Thyroid gland (tissue), 4 donors: ENCODE data around the gene THRB. TPM values are rescaled to one million over a fixed set of nuclear protein-coding genes. Genes with fewer than 3 reads are reported as not detected.
A peak's percentile ranks its signal among the peaks of the same experiment; 100 is the strongest.

Experiments used
- DNase-seq, 2 donors: peaks; one replicate each; pipeline ENCODE4 v3.0.0-alpha.2; 2019
- H3K27ac ChIP-seq, 3 donors: fragments of 200-600 bp; sonication (generic); 1 replicate in 2 of 3; 2 replicates in 1 of 3; pipeline ENCODE4 v1.5.1; 2016 to 2019; ENCODE audit warnings: mild to moderate bottlenecking in 1 of 3, moderate library complexity in 1 of 3
- H3K27me3 ChIP-seq: fragments of 200-600 bp; sonication (generic); one replicate; pipeline ENCODE4 v1.5.1; 2019
- H3K36me3 ChIP-seq, 2 donors: fragments of 200-600 bp; sonication (generic); one replicate each; pipeline ENCODE4 v1.5.1; 2016 to 2019
- H3K4me1 ChIP-seq, 2 donors: fragments of 200-600 bp; sonication (generic); one replicate each; pipeline ENCODE4 v1.5.1; 2017 to 2019
- H3K4me3 ChIP-seq, 3 donors: fragments of 200-600 bp; sonication (generic); replicated peaks in 1 of 3; 1 replicate in 2 of 3; 2 replicates in 1 of 3; pipeline ENCODE4 v1.5.1; 2016; ENCODE audit warnings: mild to moderate bottlenecking in 1 of 3
- H3K9me3 ChIP-seq: fragments of 200-600 bp; sonication (generic); one replicate; pipeline ENCODE4 v1.5.1; 2017
- CTCF ChIP-seq, 6 experiments: fragments of 200-600 bp in 3 of 6; fragments of 450-650 bp in 3 of 6; sonication (generic) in 3 of 6; IDR thresholded peaks; one replicate each; pipeline ENCODE4 v1.5.1; 2016 to 2019; ENCODE audit warnings: antibody characterized with exemption in 6 of 6, mild to moderate bottlenecking in 2 of 6, inconsistent platforms in 1 of 6, moderate library complexity in 1 of 6
- POLR2A ChIP-seq, 2 donors: fragments of 450-650 bp; IDR thresholded peaks; one replicate each; pipeline ENCODE4 v1.6.1; 2017; ENCODE audit warnings: antibody characterized with exemption in 2 of 2, mild to moderate bottlenecking in 2 of 2, moderate library complexity in 1 of 2
- WGBS, 2 donors: methylation state at CpG; one replicate each; pipeline ENCODE4 v1.1.5; 2017; 5-methylcytosine and 5-hydroxymethylcytosine counted together
- intact Hi-C: fragments of 100-400 bp; cut with DNase I; formaldehyde crosslinking; loops from one replicate; pipeline ENCODE4 v1.15.1; 2023
- total RNA-seq, 4 donors: library from RNA; depleted of rRNA; stranded (reverse); fragments of >200 nt; gene quantifications; one replicate each; pipeline ENCODE4 v1.2.3, GENCODE V29; 2016

THRB gene
- total RNA-seq, 4 donors from 2014 or later = 11.1 to 33.2 (median 13.4) TPM

GRCh38 chr3:24377218-24377993, 117.2 kb downstream of the THRB start:
- intact Hi-C loops = no loop called here
- Histone ChIP-seq H3K4me3 (no peak overlapping the region), H3K9me3 (no peaks in the 10 kb centered on the region), H3K27ac (no peak overlapping the region), H3K4me1 (peaks cover 4 to 18% of the 10 kb centered on the region in 2 donors), H3K27me3 (no peaks in the 10 kb centered on the region), H3K36me3 (no peaks in the 10 kb centered on the region)
- TF ChIP-seq CTCF (IDR thresholded peaks at IDR 0.05) = no peak
- DNase-seq = no peak

GRCh38 chr3:24375947-24376384, 118.7 kb downstream of the THRB start:
- Histone ChIP-seq H3K9me3 (no peaks in the 10 kb centered on the region), H3K4me3 (no peak overlapping the region), H3K27me3 (no peaks in the 10 kb centered on the region), H3K27ac (no peak overlapping the region), H3K36me3 (no peaks in the 10 kb centered on the region), H3K4me1 (peaks cover 4 to 18% of the 10 kb centered on the region in 2 donors)
- WGBS, 2 donors = 75 to 77% methylated on average over 3 of the region's 3 CpGs
- TF ChIP-seq POLR2A (IDR thresholded peaks at IDR 0.05) (no peak), CTCF (IDR thresholded peaks at IDR 0.05) (no peak)
- DNase-seq = no peak
- intact Hi-C loops = no loop called here

DNA sequence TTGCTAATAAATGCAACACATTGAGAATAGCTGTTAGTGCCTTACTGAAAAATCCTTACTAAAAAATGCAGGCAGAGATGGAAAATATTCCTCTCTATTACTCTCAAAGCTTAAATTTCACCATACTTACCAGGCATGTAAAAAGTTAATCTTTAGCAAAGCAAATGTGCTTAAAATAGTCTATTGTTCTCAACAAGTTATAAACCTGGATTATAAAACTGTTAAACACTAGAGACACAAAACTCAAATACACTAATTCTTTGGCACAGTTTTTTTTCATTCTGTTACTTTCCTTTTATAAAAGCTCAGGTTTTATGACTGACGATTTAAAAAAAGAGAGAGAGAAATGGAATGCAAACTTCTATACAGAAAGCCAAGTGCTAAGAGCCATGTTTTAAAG, 119.8 kb downstream of the THRB start:
- Histone ChIP-seq H3K9me3 (no peaks in the 10 kb centered on the region), H3K4me1 (peaks cover 4 to 18% of the 10 kb centered on the region in 2 donors), H3K27me3 (no peaks in the 10 kb centered on the region), H3K27ac (no peak overlapping the region), H3K4me3 (no peak overlapping the region), H3K36me3 (no peaks in the 10 kb centered on the region)
- intact Hi-C loops = no loop called here
- WGBS, 2 donors = 67 to 70% methylated on average over 1 of the region's 1 CpG
- no peak for TF ChIP-seq CTCF (IDR thresholded peaks at IDR 0.05)
- no peak for TF ChIP-seq POLR2A (IDR thresholded peaks at IDR 0.05)
- DNase-seq = no peak

DNA sequence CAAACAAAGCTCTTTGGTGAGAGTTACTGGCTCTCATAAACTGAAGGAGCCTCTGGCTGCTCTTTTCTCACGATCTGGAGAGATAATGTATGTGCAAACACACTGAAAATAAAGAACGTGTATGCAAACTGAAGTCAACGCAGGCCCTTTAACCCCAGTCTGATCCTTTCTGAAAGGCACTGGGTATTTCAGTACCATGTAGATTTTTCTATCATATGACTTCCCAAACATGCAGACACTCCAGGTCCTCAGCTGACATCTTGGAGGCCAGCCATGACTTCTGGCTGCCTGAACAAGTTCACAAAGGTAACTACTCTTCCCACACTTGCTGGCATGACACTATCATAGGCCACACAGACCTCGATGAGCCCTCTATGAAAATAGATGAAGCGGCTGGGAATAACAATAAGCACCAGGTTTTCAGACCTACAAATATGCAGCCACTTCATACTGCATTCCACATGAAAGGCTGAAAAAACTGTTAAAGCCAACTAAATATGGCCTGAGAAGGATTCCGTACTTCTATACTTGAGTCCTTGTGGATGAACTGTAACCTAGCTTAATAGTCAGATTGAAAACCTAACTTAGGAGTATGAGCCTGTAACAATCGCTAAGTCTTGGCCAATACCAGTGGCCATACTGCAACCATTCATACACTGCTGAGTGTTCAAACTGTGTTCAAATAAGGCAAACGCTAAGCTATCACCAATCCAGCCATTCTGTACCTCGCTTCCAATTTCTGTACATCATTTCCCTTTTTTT, 121.3 kb downstream of the THRB start:
- TF ChIP-seq CTCF (IDR thresholded peaks at IDR 0.05) (no peak), POLR2A (IDR thresholded peaks at IDR 0.05) (no peak)
- peaks cover 4 to 18% of the 10 kb centered on the region in 2 donors for H3K4me1 ChIP-seq
- H3K27me3 ChIP-seq = no peaks in the 10 kb centered on the region
- H3K4me3 ChIP-seq = no peak overlapping the region
- no peaks in the 10 kb centered on the region for H3K36me3 ChIP-seq
- intact Hi-C loops = no loop called here
- DNase-seq = peak; percentile 86 to 92
- no peak overlapping the region for H3K27ac ChIP-seq
- 77 to 78% methylated on average over 9 of the region's 9 CpGs for WGBS, 2 donors
- H3K9me3 ChIP-seq = no peaks in the 10 kb centered on the region
